ENCODE measurements around the gene NARS2.

NARS2 gene

DNA sequence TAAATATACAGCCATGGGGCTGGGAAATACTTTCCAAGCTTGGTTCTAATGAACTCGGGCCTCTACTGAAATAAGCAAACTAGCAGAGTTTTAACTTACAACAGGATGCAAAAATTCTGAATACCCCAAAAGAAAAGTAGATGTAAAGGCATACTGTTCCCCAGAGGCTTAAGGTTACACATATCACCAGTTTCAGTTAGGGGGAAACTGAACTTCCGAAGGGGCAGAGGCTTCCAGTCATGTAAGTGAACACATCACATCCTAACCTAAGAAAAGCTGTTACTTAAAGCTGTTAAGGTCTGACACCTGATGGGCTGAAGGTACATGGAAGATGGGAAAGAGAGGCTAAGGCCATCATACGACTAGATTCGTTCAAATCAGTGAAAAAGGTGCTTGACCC lies 159.3 kb downstream of the NARS2 start:
- no peak for DNase-seq (ENCODE audit: low read depth)

DNA sequence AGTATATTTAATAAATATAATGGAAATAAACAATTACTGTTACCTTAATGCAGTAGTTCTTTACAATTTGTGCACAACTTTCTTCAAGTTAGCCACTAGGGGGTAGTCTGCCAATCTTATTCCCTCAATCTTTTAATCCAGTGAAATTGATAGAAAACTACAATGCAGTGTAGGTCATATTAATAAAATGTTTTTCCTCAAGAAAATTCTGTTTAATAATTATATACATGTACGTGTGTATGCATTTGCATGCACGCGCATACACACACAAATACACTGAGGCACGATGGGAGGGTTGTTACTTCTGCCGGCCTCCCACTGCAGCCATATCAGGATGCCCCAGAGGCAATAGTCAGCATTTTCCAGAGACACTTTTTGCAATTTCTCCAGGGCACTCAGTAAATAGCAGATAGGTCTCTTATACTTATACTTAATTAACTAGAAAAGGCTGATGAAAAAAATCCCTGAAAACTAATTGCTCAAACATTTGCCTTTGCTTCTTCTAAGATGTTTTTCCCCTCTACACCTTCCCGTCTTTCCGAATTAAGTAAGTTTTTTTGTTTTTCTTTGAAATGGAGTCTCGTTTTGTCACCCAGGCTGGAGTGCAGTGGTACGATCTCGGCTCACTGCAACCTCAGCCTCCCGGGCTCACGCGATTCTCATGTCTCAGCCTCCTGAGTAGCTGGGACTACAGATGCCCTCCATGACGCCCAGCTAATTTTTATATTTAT lies 160.2 kb downstream of the NARS2 start:
- DNase-seq (ENCODE audit: low read depth): no peak

- no peak for DNase-seq (ENCODE audit: low read depth)
These were observed 166.0 kb downstream of the NARS2 start for GRCh38 chr11:78408619-78409018.

- DNase-seq (ENCODE audit: low read depth): no peak
These were observed 168.0 kb downstream of the NARS2 start for GRCh38 chr11:78406568-78407196.

- no peak for DNase-seq (ENCODE audit: low read depth)
These were observed 168.9 kb downstream of the NARS2 start for GRCh38 chr11:78405805-78406204.

- no peak for DNase-seq (ENCODE audit: low read depth)
These were observed 170.9 kb downstream of the NARS2 start for GRCh38 chr11:78403781-78404180.

- no peak for DNase-seq (ENCODE audit: low read depth)
These were observed 171.8 kb downstream of the NARS2 start for GRCh38 chr11:78402847-78403246.

DNA sequence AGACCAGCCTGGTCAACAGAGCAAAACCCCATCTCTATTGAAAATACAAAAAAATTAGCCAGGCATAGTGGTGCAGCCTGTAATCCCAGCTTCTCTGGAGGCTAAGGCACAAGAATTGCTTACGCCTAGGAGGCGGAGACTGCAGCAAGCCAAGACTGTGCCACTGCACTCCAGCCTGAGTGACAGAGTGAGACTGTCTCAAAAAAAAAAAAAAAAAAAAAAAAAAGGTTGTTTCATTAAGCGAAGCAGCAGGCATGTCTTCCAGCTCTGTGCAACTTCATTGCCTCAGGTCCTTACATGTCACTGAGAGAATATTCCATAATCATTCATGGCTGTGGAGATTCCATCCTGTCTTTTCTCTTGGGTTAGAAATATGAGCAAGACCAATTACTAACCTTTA lies 174.0 kb downstream of the NARS2 start:
- no peak for DNase-seq (ENCODE audit: low read depth)

DNA sequence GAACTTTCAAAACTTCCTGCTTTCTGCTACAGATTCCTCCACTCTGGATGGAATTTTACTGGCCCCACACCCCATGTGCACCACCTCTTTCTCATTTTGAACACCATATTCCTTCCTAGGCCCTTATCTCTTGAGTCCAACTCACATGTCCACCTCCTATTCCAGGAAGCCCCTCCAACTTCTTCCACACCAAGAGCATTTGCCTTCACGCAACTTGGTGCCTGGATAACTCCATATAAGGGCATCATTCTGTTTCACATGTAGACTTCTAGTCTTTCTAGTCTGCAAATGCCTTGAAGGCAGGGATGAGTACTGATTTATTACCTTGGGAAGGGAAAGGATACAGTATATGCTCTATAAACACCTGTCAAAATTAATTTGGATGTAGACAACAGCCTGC lies 174.5 kb downstream of the NARS2 start:
- DNase-seq (ENCODE audit: low read depth): no peak

DNA sequence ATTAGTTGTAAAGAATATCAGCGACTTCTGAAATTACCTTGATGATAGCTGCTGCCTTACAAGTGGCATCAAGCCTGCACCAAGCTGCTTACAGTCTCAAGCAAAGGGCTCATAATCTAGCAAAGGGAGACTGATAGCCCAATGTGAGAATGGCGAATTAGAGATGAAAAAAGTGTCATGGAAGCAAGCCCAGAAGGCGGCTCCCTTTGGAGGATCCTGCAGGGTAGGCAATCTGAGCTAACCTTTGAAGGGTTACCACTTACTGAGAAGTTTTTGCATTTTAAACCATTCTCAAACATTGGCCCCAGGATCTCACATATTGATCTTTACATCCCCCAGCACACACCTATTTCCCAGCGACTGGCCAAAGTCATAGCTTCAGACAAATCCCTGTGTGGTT lies 175.5 kb downstream of the NARS2 start:
- DNase-seq (ENCODE audit: low read depth): no peak

DNA sequence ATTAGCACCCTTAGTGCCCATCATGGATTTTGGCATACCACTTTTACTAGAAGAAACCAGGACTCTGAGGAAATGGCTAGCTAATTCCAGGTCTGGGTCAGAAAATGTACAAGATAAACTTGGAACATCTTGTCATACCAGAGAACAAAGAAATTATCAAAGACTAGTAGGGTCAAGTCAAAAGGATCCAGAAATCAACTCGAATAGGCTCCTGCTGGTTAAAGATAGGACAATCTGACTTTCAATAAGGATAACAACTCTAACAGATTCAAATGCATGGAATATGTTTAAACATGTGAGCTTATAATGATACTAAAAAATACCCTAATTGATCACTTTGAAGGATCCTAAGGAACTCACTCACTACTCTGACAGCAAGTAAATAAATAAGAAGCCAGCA lies 175.9 kb downstream of the NARS2 start:
- DNase-seq (ENCODE audit: low read depth): no peak

GRCh38 chr11:78397398-78397797 lies 177.3 kb downstream of the NARS2 start:
- DNase-seq (ENCODE audit: low read depth): no peak

- DNase-seq (ENCODE audit: low read depth): no peak
These were observed 179.1 kb downstream of the NARS2 start for GRCh38 chr11:78395597-78395996.

DNA sequence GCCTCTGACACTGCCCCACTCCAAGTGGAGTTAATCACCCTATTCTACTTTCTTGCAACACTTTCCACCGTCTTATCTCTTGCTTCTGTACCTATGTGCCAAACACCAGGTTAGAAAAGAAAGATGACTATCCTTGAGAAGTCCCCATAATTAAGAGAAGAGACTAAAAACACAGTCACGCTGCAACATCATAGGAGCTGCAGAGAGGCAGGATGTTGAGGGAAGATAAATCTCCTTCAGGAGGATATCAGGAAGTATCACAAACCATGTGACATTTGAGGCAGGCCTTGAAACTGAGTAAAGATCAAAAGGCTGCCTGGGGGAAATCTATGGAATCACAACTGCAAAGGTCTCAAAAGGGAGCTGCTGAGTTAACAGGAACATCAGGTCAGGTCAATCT lies 181.8 kb downstream of the NARS2 start:
- DNase-seq (ENCODE audit: low read depth): no peak

DNA sequence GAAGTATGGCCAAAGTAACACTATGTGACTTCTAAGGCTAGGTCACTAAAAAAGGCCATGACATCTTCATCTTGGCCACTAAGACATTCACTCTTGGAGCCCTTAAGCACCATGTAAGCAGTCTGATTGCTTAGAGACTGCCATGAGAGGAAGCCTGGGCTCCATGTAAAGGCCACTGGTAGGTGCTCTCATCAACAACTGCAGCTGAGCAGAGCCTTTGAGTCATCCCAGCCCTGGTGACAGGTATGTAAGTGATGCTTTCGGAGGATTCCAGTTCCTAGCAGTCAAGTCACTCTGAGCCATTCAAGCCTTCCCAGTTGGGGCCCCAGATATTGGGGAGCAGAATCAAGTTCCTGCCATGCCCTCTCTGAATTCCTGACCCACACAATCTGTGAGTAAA lies 183.2 kb downstream of the NARS2 start:
- no peak for DNase-seq (ENCODE audit: low read depth)

GRCh38 chr11:78390809-78391208 lies 183.9 kb downstream of the NARS2 start:
- no peak for DNase-seq (ENCODE audit: low read depth)

DNA sequence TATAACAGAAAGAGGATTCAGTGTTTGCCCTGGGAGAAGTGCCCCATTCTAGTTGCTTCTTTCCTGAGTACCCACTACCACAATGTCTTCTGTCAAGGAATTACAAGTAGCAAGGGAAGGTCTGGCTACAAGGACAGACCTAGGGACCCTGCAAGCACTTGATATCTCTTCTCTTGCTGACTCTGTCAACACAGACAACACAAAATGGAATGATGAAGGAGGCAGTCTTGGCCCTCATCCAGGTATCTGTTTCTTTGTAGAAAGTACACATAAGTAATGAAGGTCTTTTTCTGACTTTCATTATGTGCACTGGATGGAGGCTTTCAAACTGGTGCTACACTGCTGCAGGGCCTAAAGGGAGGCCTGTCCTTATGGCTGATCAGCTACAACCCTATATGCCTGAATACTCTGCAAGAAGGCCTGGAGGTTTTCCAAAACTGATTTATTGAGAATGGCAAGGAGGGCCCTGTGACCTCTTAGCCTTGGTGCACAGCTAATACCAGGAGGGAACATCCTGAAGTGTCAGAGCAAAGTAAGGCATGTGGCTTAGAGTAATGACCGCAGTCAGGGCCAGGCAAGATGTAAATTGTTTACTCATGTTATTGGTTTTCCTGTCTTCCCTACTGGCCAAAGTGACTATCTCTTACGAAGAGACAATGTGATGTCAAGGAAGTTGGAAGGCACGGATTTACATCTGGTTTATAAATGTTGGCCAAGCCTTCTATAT lies 188.3 kb downstream of the NARS2 start:
- no peak for DNase-seq (ENCODE audit: low read depth)
